DOHH2 (cell line): Measurements from ENCODE around the gene C4orf36.

Source experiments
- CTCF ChIP-seq: fragments of 200-600 bp; sonication (generic); IDR thresholded peaks from one replicate; pipeline ENCODE4 v1.5.1; 2014; ENCODE audit warnings: antibody characterized with exemption, mild to moderate bottlenecking, low read depth, low read length; ENCODE audit not compliant: poor library complexity, severe bottlenecking
- EZH2phosphoT487 ChIP-seq: fragments of 200-600 bp; sonication (generic); IDR thresholded peaks from 2 replicates; pipeline ENCODE4 v1.6.1; 2017; ENCODE audit warnings: borderline replicate concordance, mild to moderate bottlenecking, antibody characterized with exemption, low read length, moderate library complexity, mixed read lengths

GRCh38 chr4:86833615-86834014, 58.6 kb downstream of the C4orf36 start:
- TF ChIP-seq CTCF, result no peak
- TF ChIP-seq EZH2phosphoT487, result no peak
